Tibial nerve (tissue), 3 donors: ENCODE results near the gene EVC2.

Experiments used
- EP300 ChIP-seq, 2 donors: sonication (generic); formaldehyde crosslinking; IDR thresholded peaks; one replicate each; pipeline ENCODE4 v1.6.1; 2017; ENCODE audit warnings: antibody characterized with exemption in 2 of 2, mild to moderate bottlenecking in 1 of 2
- POLR2A ChIP-seq, 2 donors: fragments of 450-650 bp; IDR thresholded peaks; one replicate each; pipeline ENCODE4 v1.6.1; 2017; ENCODE audit warnings: antibody characterized with exemption in 2 of 2, mild to moderate bottlenecking in 2 of 2, moderate library complexity in 2 of 2

GRCh38 chr4:5755161-5755560, 46.8 kb upstream of the EVC2 start:
- TF ChIP-seq POLR2A (IDR thresholded peaks at IDR 0.05) (no peak), EP300 (IDR thresholded peaks at IDR 0.05) (no peak)
